ENCODE data around the gene GTF2A1L.

GTF2A1L gene

DNA sequence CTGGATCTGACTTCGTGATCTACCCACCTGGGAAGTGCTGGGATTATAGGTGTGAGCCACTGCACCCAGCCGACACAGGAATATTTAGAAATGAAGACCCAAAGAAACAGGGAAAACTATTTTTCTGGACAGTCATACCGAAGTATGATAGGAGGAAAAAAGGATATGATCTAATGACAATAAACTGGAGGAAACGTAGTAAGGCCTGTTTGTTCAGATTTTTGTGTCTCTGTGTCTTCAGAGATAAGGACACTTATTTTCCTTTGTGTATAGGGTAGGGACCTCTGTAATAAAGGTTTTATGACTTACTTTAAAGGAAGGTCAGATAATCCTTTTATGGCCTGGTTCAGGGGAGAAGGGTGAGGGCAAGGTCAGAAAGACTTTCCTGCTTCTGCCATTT is 55.9 kb downstream of the GTF2A1L start:
- H3K27ac ChIP-seq: no peak overlapping the region
- no peak overlapping the region for H3K4me3 ChIP-seq (ENCODE audit: low read depth, low read length)
- H3K27me3 ChIP-seq (replicated peaks): no peaks in the 10 kb centered on the region
- no peaks in the 10 kb centered on the region for H3K36me3 ChIP-seq (replicated peaks)
- DNase-seq: no peak
- in situ Hi-C loops (cut with HindIII; ENCODE audit: low pct_ligation_motif_present, low sequenced_read_pairs): no loop called here
- TF ChIP-seq CTCF (IDR thresholded peaks at IDR 0.05; ENCODE audit: low read depth, low read length, missing control alignments): no peak

- Histone ChIP-seq H3K36me3 (replicated peaks) (no peaks in the 10 kb centered on the region), H3K4me3 (ENCODE audit: low read depth, low read length) (no peak overlapping the region), H3K27me3 (replicated peaks) (no peaks in the 10 kb centered on the region), H3K27ac (no peak overlapping the region)
- no peak for TF ChIP-seq CTCF (IDR thresholded peaks at IDR 0.05; ENCODE audit: low read depth, low read length, missing control alignments)
- DNase-seq: no peak
- in situ Hi-C loops (cut with HindIII; ENCODE audit: low pct_ligation_motif_present, low sequenced_read_pairs): no loop called here
Observed at GRCh38 chr2:48674933-48675332, 57.3 kb downstream of the GTF2A1L start.

DNA sequence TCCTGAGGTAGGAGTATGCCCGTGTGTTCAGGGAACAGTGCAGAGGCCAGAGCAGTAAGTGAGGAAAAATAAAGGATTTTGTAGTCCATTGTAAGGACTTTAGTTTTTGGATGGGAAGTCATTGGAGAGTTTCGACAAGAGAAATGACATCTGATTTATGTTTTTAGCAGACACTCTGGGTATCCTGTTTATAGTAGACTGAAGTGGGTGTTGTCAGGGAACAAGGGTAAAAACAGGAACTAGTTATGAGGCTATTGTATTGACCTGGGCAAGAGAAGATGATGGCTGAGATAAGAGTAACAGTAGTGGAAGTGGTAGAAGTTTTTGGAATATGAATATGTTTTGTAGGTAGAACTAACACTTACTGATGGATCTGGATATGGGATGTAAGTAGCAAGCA is 59.8 kb downstream of the GTF2A1L start:
- TF ChIP-seq CTCF (IDR thresholded peaks at IDR 0.05; ENCODE audit: low read depth, low read length, missing control alignments): no peak

GRCh38 chr2:48685126-48685525 is 67.5 kb downstream of the GTF2A1L start:
- Histone ChIP-seq H3K36me3 (replicated peaks) (no peaks in the 10 kb centered on the region), H3K4me3 (ENCODE audit: low read depth, low read length) (no peak overlapping the region), H3K27me3 (replicated peaks) (no peaks in the 10 kb centered on the region), H3K27ac (no peak overlapping the region)
- in situ Hi-C loops (cut with HindIII; ENCODE audit: low pct_ligation_motif_present, low sequenced_read_pairs): no loop called here
- no peak for TF ChIP-seq CTCF (IDR thresholded peaks at IDR 0.05; ENCODE audit: low read depth, low read length, missing control alignments)
- DNase-seq: no peak

More for the DNA sequence above, 59.8 kb downstream of the GTF2A1L start:
- in situ Hi-C loops (cut with HindIII; ENCODE audit: low pct_ligation_motif_present, low sequenced_read_pairs): no loop called here
- no peak for DNase-seq
- no peak overlapping the region for H3K4me3 ChIP-seq (ENCODE audit: low read depth, low read length)
- no peaks in the 10 kb centered on the region for H3K36me3 ChIP-seq (replicated peaks)
- no peak overlapping the region for H3K27ac ChIP-seq
- H3K27me3 ChIP-seq (replicated peaks): no peaks in the 10 kb centered on the region

DNA sequence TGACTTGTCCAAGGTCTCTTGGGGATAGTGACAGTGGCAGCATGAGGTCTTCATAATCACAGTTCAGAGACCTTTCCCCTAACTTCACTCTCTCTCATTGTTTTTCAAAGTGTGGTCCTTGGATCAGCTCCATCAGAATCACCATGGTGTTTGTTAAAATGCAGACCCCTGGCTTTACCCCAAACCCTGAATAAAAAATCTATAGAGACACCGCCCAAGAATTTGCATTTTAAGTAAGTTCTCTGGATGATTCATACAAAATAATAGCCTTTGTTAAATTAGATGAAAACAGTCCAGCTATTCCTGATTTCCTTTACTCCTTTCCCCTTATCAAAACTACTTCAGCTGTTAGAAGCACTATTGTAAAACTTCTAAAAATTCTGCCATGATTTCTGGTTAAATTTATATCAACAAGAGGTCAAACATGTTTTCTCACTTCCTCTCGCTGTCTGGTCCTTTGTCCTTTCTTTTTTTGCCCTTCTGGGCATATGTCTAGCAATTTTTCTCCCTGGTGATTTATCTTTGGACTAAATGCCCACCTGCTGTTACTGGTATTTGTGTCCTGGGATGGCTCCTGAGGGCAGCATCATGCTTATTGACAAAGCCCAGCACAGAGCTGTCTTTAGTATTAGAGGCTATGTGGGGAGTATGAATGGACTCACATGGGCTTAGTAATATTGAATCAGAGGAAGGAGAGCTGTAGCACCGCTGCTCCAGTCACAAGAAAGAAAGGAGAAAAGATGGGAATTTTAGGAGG is 74.5 kb downstream of the GTF2A1L start:
- H3K36me3 ChIP-seq (replicated peaks): no peaks in the 10 kb centered on the region
- in situ Hi-C loops (cut with HindIII; ENCODE audit: low pct_ligation_motif_present, low sequenced_read_pairs): no loop called here
- no peak overlapping the region for H3K27ac ChIP-seq
- no peak for DNase-seq
- H3K27me3 ChIP-seq (replicated peaks): no peaks in the 10 kb centered on the region
- no peak for TF ChIP-seq CTCF (IDR thresholded peaks at IDR 0.05; ENCODE audit: low read depth, low read length, missing control alignments)
- no peak overlapping the region for H3K4me3 ChIP-seq (ENCODE audit: low read depth, low read length)

DNA sequence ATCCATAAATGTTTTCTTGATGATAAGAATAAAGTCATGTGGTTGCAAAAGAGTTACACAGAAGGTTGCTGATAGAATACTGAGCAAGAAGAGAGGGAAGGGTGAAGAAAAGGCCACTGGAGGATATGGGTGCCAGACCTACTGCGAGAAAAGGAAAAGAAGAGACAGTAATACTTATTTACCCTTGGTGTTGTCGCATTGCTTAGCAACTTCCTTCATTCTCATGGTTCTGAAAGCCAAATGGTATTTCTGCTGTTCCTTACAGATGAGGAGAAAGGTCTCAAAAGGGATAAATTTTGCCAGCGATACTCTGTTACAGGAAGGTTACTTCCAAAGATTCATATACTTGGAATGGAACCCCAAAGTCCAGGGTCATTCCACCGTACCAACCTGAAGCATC is 75.4 kb downstream of the GTF2A1L start:
- no peak for DNase-seq
- in situ Hi-C loops (cut with HindIII; ENCODE audit: low pct_ligation_motif_present, low sequenced_read_pairs): no loop called here
- H3K27ac ChIP-seq: peak overlapping the region; percentile 16
- no peak for TF ChIP-seq CTCF (IDR thresholded peaks at IDR 0.05; ENCODE audit: low read depth, low read length, missing control alignments)
- H3K27me3 ChIP-seq (replicated peaks): no peaks in the 10 kb centered on the region
- H3K36me3 ChIP-seq (replicated peaks): no peaks in the 10 kb centered on the region
- no peak overlapping the region for H3K4me3 ChIP-seq (ENCODE audit: low read depth, low read length)

Measured in brain microvascular endothelial cell (primary cell).